Measurements from ENCODE around the gene MTMR3. TPM values are rescaled to one million over a fixed set of nuclear protein-coding genes. Genes with fewer than 3 reads are reported as not detected.
A peak's percentile ranks its signal among the peaks of the same experiment; 100 is the strongest.
"Not testable (repeated sequence)": the region's sequence is repeated elsewhere in the genome, so short reads cannot be mapped to it uniquely, and the experiment has no call there.

Gene MTMR3
- 10.2 and 13.0 TPM in 2 replicates for total RNA-seq (2014; rRNA removed; shearing (Covaris generic))

DNA sequence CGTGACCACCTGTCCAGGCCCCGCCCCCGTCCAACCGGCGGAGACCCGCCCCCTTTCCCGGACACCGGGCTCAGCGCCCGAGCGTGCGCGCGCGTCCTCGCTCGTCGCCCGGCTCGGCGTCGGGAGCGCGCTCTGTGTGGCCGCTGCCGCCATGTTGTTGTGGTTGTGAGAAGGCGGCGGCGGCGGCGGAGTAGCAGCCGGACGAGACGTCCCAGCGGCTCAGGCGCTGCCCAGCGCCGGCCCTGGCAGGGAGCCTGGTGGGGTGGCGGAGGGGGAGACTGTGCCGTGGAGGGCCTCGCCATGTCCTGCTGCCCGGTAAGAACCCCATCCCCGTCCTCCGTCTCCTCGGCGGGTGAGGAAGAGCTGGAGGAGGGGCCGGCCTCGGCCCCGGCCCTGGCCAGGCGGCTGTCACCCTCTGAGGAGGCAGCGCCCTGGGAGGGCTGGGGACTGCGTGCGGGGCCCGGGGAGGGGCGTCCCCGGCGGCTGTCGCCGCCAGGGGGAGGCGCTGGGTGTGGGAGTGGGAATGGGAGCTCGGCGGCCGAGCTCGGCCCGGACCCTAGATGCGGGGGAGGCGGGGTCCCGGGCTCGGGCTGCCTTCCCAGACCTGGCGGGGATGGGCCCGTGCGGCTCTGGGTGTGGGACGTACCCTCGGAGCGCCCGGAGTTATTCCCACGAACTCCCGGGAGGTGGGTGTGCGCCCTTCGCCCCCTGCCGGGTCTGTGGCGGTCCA lies at the start of gene MTMR3:
Gene MTMR3, plus strand, starts transcription at position 130 of the 730 bp plus-strand sequence. CDS start 87,886 bp downstream, outside the sequence.
- peak; percentile 98 for DNase-seq (ENCODE audit: low spot score)

DNA sequence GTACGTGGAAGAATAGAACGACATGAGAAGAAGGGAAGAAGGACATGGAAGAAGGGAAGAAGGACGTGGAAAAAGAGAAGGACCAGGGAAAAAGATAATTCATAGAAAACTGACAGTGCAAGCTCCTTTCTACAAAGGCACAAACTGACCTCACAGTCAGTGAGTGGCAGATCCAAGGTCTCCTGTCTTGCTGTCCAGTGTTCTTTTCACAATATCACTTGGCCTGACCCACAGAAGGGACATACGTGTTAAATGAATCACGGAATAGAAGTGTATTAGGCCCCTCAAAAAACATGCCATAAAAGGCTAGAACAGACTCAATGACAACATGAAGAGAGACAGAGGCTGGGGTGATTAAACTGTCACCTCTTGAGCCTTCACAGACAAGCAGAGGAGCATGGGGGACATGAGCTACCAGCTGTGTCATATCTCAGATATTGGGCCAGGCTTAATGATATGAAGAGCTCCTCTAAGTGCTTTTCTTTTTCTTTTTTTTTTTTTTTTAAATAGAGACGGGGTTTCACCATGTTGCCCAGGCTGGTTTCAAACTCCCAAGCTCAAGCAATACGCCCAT lies 49.5 kb upstream of the MTMR3 start:
- no peak for DNase-seq (ENCODE audit: low spot score)

DNA sequence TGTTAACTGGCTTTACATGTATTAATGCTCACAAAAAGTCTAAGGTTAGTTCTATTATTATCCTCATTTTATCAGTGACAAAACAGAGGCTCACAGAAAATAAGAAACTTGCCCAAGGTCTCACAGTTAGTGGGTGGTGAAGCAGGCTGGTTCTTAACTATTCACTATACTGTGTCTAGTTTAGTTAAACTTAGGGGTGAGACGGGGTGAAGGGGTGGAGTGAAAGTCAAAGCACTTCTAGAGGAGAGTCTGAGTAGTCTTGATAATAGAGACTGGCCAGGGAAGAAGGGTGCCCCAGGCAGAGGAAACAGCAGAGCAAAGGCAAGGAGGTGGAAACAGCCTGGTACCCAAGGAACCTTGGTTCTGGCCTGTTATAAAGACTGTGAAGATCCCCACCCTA lies 48.9 kb upstream of the MTMR3 start:
- DNase-seq (ENCODE audit: low spot score): no peak

DNA sequence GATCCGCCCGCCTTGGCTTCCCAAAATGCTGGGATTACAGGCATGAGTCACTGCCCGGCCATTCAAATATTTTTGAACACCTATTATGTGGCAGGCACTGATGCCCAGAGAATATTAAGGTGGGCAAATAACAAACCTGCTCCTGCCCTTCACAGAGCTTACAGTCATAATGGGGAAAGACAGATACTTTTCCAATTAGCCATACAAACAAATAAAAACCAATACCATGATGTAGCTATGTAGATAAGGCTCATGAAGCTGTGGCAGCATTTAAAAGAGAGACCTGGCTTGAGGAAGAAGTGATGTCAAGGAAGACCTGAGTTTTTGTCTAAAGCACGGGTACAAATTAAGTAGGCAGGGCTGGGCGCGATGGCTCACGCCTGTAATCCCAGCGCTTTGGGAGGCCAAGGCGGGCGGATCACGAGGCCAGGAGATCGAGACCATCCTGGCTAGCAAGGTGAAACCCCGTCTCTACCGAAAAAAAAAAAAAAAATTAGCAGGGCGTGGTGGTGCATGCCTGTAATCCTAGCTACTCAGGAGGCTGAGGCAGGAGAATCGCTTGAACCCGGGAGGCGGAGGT lies 46.1 kb upstream of the MTMR3 start:
- DNase-seq (ENCODE audit: low spot score): not testable (repeated sequence)

DNA sequence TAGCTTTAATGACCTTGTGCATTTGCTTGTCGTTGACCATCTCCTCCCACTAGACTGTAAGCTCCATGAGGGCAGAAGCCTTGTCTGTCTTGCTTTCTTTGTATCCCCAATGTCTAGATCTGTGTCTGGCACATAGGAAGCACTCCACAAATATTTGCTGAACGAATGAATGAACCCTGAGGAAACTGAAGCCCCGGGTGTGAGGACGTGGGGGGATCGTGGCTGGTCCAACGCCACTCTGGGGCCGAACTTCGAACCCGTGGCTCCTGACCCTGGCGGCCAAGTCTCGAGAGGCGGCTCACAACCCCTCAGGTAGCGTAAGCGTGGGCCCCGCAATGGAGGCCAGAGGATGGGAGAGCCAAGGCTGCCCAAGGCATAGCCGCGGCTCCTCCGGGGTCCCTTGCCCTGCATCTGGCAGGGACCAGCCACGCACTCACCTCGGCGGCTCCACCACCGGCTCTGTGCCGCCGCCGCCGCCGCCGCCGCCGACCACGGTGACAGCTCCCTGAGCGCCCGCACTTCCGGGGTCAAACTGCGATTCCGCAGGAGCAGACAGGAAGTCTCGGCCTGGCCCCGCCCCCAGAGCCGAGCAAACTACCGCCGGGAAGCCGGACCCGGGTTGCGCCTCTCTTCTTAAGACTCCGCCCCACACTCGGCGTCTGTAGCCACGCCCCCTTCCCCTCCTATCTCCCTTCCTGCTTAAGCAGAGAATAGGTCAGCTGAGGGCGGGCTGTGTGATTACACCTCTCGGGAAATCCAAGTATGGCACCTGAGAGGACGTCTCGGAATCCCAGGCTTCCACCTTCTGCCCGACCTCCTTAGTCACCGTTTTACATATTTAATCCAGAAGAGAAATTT lies 45.0 kb upstream of the MTMR3 start, which contains the start of gene ASCC2:
Gene ASCC2, minus strand, starts transcription at position 534 of the 858 bp plus-strand sequence. CDS start 5,949 bp downstream, outside the sequence.
- peak; percentile 100 for DNase-seq (ENCODE audit: low spot score)

DNA sequence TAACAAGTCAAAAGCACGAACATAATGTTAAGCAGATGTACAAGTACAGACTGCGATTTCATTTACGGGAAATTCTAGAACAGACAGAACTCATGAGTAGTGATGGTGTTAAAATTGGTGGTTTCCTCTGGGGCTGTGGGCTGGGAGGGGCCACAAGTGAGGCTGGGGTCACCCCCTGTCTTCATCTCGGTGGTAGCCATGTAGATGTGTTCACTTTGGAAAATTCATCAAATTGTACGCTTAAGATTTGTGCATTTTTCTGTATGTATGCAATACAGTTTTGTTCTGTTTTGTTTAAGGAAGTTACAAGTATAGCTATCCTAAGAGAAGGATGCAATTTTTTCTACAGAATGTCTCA lies 44.4 kb upstream of the MTMR3 start:
- no peak for DNase-seq (ENCODE audit: low spot score)

DNA sequence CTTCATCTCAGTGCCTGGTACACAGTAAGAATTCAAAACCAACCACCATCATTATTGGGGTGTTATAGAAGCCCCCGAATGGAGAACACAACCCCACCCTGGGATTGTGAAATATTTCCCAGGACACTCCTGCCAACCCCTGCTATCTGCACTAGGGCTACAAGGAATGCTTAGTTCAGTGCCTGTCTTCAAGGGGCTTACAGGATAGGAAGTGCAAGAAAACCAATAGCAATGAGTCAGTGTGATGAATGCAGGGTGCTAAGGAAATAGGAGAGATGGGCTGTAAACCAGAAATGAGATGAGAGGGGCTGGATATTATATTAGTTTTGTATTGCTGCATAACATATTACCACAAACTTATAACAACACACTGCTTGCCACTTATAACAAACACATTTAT lies 43.9 kb upstream of the MTMR3 start:
- DNase-seq (ENCODE audit: low spot score): no peak

DNA sequence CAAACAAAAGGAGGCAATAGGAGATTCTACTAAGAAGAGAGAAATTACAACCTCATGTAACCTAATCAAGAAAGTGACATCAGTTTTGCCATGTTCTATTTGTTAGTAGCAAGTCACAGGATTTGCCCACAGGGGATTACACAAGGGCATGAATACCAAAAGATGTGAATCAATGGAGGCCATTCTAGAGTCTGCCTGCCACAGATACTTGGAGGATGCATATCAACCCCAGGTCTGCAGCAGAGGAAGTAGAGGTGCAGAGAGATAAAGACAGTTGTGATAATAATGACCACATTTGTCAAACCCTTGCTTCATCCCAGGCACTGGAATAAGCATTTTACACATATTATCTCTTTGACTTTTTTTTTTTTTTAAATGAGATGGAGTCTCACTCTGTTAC lies 42.5 kb upstream of the MTMR3 start:
- DNase-seq (ENCODE audit: low spot score): no peak

DNA sequence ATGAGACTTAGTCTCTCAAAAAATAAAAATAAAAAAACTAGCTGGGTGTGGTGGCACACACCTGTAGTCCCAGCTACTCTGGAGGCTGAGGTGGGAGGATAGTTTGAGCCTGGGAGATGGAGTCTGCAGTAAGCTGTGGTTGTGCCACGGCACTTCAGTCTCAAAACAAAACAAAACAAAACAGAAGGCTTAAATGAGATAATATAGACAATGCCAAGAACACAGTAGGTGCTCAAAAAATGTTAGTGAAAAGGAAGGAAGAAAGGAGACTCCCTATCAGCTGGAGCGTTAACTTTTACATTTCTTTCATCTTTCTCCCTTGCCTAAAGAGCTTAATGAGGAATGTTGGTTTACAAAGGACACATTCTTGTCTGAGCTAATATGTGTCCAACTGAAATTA lies 40.8 kb upstream of the MTMR3 start:
- no peak for DNase-seq (ENCODE audit: low spot score)

DNA sequence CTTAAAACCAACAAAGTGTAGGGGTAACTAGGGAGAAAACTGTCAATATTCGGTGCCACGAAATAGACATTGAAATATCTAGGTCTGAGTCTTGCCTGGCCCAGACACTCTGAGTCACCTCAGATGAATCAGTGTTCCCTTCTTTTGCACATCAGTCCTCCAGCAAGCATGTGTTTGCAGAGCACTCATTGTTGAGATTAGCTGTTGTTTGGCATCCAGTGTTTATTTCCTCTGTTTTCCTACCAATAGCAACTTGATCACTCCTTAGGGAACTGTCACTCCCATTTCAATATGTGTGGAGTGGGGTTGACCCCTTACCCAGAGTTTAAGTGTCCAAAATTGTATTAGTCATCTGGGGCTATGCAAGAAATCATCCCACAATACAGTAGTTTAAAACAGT lies 40.2 kb upstream of the MTMR3 start:
- peak; percentile 53 for DNase-seq (ENCODE audit: low spot score)

DNA sequence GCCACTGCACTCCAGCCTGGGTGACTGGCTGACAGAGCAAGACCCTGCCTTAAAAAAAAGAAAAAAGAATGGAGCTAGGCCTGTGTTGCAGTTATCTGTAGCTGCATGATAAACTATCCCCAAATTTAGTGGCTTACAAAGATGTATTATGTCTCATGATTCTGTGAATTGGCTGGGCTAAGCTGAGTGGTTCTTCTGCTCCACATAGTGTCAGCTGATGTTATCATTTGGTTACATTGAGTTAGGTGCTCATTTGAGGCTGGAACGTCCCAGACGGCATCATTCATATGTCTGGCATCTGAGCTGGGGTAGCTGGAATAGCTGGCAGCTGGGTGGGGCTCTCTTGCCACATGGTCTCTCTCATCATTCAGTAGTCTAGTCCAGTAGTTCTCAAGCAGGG lies 36.7 kb upstream of the MTMR3 start:
- no peak for DNase-seq (ENCODE audit: low spot score)

DNA sequence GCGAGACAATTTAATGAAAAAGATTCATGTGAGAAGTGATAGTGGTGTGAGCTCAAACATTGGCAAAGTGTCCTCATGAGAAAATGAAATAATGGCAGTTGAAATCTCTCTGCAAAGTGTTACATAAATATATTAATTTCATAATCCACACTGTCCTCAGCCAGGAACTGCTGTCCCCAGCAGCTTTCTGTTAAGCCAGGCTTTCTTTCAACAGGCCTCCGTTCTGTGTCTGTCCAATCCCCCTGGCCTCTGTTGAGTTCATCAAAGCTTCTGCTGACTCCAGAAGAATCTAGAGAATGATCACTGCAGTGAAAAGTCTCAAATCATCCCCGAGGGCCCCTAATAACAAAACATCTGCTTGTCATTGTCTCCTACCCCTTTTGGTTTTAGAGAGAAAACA lies 34.9 kb upstream of the MTMR3 start:
- no peak for DNase-seq (ENCODE audit: low spot score)

DNA sequence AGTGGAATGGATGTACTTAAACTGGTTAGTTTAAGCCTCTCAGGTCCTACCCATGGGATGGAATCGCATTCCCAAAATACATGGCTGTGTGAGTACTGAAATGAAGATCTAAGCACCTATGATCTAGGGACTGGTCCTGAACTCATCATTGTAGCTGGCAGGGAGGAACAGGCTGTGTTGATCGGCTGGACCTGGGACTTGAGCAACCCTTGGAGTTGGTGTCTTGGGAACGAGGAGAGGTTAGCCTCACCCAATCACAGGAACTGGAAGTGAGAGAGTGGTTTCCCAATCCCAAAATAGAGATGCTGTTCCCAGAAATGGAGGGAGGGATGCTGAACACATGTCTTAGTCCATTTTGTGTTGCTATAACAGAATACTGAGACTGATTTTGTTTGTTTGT lies 28.5 kb upstream of the MTMR3 start:
- no peak for DNase-seq (ENCODE audit: low spot score)

DNA sequence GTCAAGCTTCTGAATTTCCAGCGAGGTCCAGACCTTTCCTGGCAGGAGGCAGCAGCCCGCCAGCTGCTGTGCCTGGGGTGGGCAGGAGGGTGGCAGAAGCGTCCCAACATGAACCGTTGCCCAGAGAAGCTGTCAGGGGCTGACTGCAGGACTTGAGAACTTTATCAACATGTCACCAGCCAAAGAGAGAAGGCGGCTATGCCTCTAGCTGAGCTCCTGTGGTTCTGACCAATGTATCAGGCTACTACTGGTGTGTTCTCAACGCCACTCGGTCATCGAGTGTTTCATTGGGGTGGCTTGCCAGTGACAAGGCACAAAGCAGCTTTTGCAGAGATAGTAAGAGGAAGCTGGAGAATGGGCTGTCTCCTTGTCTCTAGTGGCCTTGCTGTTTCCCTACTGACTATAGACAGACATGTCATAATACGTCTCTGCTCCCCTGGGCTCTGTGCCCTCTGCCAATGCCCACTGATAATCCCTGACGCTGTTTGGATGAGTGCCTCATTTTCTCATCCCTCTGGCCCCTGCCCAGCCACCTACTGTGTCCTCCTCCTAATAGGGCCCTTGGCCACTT lies 27.3 kb upstream of the MTMR3 start:
- DNase-seq (ENCODE audit: low spot score): no peak

DNA sequence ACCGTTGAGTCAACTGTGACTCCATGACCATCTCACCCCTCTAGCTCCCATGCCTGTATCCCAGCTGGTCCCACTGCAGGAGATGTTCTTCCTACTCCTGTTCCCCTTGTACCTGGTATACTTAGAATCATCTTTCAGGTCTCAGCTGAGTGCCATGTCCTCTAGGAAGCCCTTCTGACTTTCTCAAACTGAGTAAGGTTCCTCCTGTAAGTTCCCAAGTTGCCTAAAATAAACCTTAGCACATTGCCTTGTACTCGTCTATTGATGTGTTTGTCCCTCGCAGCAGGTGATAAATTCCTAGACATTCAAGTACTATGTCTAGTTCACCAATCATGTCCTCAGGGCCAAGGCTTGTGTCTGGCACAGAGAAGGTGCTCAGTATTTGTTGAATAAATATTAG lies 26.5 kb upstream of the MTMR3 start:
- no peak for DNase-seq (ENCODE audit: low spot score)

DNA sequence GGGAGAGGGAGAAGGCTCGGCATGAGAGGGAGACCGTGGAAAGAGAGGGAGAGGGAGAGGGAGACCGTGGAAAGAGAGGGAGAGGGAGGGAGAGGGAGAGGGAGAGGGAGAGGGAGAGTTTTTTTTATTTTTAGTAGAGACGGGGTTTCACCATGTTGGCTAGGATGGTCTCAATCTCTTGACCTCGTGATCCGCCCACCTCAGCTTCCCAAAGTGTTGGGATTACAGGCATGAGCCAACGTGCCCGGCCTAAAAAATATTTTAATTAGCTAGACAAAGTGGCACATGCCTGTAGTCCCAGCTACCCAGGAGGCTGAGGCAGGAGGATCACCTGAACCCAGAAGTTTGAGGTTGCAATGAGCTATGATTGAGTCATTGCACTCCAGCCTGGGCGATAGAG lies 23.9 kb upstream of the MTMR3 start:
- not testable (repeated sequence) for DNase-seq (ENCODE audit: low spot score)

DNA sequence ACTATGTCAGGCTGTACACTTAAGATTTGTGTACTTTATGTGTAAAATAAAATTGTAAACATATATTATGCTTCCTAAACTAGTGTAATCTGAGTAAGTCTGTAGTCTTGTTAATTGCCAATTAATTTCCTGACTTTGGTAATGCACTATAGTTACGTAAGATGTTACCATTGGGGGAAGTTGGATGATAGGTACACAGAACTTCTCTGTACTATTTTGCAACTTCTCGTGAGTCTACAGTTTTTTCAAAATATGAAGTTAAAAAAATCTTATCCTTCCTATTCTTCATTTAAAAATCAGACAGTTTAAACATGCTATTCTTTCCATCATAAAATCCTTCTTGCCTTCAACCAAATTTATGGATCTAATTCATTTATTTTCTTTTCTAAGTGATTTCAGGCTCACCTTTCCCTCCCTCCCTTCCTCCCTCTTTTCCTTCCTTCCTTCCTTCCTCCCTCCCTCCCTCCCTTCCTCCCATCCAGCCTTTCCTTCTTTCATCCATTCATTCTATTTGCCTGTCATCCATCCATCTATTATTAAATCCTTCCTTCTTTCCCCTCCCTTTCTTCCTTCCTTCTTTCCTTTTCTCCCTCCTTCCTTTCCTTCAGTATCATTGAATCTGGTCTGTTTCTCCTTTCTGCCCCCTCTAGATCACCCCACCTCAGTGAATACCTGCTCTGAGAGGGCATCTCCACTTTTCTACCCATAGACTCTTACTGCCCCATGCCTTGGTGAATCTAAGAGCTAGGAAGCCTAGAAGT lies 22.8 kb upstream of the MTMR3 start:
- no peak for DNase-seq (ENCODE audit: low spot score)

DNA sequence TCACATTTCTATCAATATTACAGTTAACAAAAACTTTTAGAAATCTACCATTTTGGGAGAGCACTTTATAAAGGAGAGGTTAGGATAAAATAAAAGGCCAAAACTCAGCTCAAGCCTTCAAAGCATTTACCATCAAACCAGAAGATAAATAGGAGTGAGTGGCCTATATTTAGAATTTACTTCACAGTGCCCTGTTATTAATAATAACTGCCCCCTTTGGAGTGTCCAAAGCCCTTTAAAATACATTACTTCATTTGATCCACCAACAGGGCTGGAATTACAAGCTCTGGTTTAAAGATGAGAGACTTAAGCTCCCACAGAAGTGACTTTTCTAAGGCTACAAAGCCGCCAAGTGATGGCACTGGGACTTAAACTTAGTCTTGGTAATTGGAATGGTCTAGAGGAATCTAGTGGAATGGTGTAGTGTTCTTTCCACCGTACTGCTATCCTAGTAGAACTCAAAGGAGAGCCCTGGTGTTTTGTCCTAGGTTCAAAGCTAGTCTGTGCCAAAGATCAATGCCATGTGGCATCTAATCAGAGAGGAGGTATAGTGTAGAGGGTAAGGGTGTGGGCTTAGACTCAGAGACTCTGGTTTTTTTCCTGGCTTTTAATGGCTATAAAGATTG lies 21.2 kb upstream of the MTMR3 start:
- no peak for DNase-seq (ENCODE audit: low spot score)

DNA sequence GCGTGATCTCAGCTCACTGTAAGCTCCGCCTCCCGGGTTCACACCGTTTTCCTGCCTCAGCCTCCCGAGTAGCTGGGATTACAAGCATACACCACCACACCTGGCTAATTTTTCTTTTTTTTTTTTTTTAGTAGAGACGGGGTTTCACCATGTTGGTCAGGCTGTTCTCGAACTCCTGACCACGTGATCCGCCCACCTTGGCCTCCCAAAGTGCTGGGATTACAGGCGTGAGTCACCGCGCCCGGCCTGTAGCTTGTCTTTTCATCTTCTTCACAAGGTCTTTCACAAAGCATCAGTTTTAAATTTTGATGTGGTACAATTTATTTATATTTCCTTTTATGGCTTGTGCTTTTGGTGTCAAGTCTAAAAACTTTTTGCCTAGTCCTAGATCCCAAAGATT lies 17.4 kb upstream of the MTMR3 start:
- DNase-seq (ENCODE audit: low spot score): not testable (repeated sequence)

DNA sequence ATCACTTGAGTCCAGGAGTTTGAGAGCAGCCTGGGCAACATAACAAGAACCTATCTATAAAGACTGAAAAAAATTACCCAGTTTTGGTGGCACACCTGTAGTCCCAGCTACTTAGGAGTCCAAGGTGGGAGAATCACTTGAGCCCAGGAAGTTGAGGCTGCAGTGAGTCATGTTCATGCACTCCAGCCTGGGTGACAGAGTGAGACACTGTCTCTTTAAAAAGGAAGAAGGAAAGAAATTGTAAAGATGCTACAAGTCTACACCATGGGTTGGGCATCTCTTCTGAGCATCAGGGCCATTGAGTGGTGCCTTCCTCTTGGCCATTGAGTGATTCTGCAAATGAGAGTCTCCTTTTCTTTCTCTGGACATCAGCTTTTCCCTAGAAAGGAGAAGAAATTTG lies 15.7 kb upstream of the MTMR3 start:
- no peak for DNase-seq (ENCODE audit: low spot score)

DNA sequence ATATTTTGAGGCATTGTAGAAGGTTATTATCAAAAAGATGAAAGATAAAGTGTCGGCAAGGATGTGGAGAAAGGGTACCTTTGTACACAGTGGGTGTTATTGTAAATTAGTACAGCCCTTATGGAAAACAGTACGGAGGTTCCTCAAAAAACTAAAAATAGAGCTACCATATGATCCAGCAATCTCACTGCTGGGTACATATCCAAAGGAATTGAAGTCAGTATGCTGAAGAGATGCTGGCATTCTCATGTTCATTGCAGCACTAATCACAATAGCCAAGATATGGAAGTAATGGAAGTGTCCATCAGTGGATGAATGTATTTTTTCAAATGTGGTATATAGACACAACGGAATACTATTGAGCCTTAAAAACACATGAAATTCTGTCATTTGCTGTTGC lies 15.1 kb upstream of the MTMR3 start:
- DNase-seq (ENCODE audit: low spot score): no peak

All from HT-29 (cell line).